Esophagus muscularis mucosa (tissue), 4 donors: Measurements from ENCODE around the gene HOXA4. TPM values are rescaled to one million over a fixed set of nuclear protein-coding genes. Genes with fewer than 3 reads are reported as not detected.

Experiments
- DNase-seq: peaks from one replicate; pipeline ENCODE4 v3.0.0-alpha.2; 2017; ENCODE audit errors: extremely low spot score
- H3K27ac ChIP-seq, 4 donors: fragments of 200-600 bp; sonication (generic); replicated peaks in 1 of 4; 1 replicate in 3 of 4; 2 replicates in 1 of 4; pipeline ENCODE4 v1.5.1; 2016 to 2019; ENCODE audit warnings: mild to moderate bottlenecking in 1 of 4
- H3K27me3 ChIP-seq, 4 donors: fragments of 200-600 bp; sonication (generic); one replicate each; pipeline versions ENCODE4 v1.5.1 to v1.6.0; 2016 to 2019
- H3K36me3 ChIP-seq, 4 donors: fragments of 200-600 bp; sonication (generic); one replicate each; pipeline ENCODE4 v1.5.1; 2016 to 2019
- H3K4me1 ChIP-seq, 4 donors: fragments of 200-600 bp; sonication (generic); one replicate each; pipeline ENCODE4 v1.5.1; 2016 to 2019
- H3K4me3 ChIP-seq, 4 donors: fragments of 200-600 bp; sonication (generic); 1 replicate in 2 of 4; 2 replicates in 2 of 4; pipeline ENCODE4 v1.5.1; 2016 to 2019; ENCODE audit warnings: mild to moderate bottlenecking in 4 of 4, moderate library complexity in 1 of 4
- H3K9me3 ChIP-seq, 4 donors: fragments of 200-600 bp; sonication (generic); 1 replicate in 3 of 4; 2 replicates in 1 of 4; pipeline ENCODE4 v1.5.1; 2016 to 2019
- EP300 ChIP-seq: sonication (generic); formaldehyde crosslinking; IDR thresholded peaks from one replicate; pipeline ENCODE4 v1.6.1; 2017; ENCODE audit warnings: antibody characterized with exemption
- POLR2A ChIP-seq: fragments of 450-650 bp; IDR thresholded peaks from one replicate; pipeline ENCODE4 v1.6.1; 2017; ENCODE audit warnings: antibody characterized with exemption, moderate library complexity, mild to moderate bottlenecking, low read depth
- POLR2AphosphoS5 ChIP-seq, 2 donors: sonication (generic); formaldehyde crosslinking; IDR thresholded peaks; one replicate each; pipeline ENCODE4 v1.6.1; 2017; ENCODE audit warnings: antibody characterized with exemption in 2 of 2
- WGBS: methylation state at CpG from one replicate; pipeline ENCODE4 v1.1.5; 2018; 5-methylcytosine and 5-hydroxymethylcytosine counted together
- intact Hi-C: fragments of 100-400 bp; cut with DNase I; formaldehyde crosslinking; loops from one replicate; pipeline ENCODE4 v1.15.1; 2023
- total RNA-seq, 4 donors: library from RNA; depleted of rRNA; stranded (reverse); fragments of >200 nt; gene quantifications; one replicate each; pipeline versions ENCODE4 v1.1.0 to v1.2.1, GENCODE V29; 2016
- TF ChIP-seq, protein P1 (sequence below), 3 experiments: fragments of 200-600 bp in 2 of 3; fragments of 450-650 bp in 1 of 3; sonication (generic) in 2 of 3; IDR thresholded peaks; one replicate each; pipeline ENCODE4 v1.5.1; 2017 to 2019; ENCODE audit warnings: antibody characterized with exemption in 3 of 3, mild to moderate bottlenecking in 2 of 3, moderate library complexity in 1 of 3

HOXA4 gene
- total RNA-seq, 4 donors from 2014 or later, result 12.5 to 26.8 (median 18.1) TPM

GRCh38 chr7:27165996-27166530 is 35.5 kb upstream of the HOXA4 start:
- Histone ChIP-seq H3K27ac (no peak overlapping the region), H3K27me3 (peaks cover 27 to 100% (median 95%) of the 10 kb centered on the region in 4 donors), H3K36me3 (no peaks in the 10 kb centered on the region), H3K9me3 (no peaks in the 10 kb centered on the region), H3K4me3 (peak overlapping the region in 1 of 4 donors; percentile 2), H3K4me1 (peaks cover 18 to 57% (median 48%) of the 10 kb centered on the region in 4 donors)
- intact Hi-C loops, result no loop called here
- no peak for DNase-seq
- TF ChIP-seq EP300, result no peak
- TF ChIP-seq POLR2A, result no peak
- TF ChIP-seq, protein P1, sequence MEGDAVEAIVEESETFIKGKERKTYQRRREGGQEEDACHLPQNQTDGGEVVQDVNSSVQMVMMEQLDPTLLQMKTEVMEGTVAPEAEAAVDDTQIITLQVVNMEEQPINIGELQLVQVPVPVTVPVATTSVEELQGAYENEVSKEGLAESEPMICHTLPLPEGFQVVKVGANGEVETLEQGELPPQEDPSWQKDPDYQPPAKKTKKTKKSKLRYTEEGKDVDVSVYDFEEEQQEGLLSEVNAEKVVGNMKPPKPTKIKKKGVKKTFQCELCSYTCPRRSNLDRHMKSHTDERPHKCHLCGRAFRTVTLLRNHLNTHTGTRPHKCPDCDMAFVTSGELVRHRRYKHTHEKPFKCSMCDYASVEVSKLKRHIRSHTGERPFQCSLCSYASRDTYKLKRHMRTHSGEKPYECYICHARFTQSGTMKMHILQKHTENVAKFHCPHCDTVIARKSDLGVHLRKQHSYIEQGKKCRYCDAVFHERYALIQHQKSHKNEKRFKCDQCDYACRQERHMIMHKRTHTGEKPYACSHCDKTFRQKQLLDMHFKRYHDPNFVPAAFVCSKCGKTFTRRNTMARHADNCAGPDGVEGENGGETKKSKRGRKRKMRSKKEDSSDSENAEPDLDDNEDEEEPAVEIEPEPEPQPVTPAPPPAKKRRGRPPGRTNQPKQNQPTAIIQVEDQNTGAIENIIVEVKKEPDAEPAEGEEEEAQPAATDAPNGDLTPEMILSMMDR (IDR thresholded peaks at IDR 0.05), result no peak
- no peak for TF ChIP-seq POLR2AphosphoS5 (IDR thresholded peaks at IDR 0.05)
- WGBS, result 12% methylated on average over 13 of the region's 46 CpGs

DNA sequence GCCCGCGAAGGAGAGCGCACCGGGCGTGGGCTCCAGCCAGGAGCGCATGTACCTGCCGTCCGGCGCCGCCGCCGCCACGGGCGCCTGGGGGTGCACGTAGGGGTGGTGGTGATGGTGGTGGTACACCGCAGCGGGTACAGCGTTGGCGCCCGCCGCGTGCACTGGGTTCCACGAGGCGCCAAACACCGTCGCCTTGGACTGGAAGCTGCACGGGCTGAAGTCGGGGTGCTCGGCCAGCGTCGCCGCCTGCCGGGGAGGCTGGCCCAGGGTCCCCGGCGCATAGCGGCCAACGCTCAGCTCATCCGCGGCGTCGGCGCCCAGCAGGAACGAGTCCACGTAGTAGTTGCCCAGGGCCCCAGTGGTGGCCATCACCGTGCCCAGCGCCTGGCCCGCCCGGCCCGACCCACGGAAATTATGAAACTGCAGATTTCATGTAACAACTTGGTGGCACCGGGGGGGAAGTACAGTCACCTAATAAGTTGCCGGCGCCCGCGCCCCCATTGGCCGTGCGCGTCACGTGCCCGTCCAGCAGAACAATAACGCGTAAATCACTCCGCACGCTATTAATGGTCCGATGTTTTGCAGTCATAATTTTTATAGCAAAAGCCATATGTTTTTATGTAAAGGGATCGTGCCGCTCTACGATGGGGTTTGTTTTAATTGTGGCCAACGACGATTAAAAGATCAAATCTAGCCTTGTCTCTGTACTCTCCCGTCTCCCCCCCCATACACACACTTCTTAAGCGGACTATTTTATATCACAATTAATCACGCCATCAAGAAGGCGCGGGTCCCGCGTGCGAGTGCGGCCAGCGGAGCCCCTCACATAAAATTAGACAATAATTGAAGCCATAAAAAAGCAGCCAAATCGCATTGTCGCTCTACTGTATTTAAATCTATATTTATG is 34.8 kb upstream of the HOXA4 start, which contains the start of gene HOXA9:
TSS of gene HOXA9 (minus strand) at position 449 of the 907 bp plus-strand sequence. CDS start at position 369, 80 bp downstream.
- Histone ChIP-seq H3K4me3 (peak within 1 kb of the TSS; percentile 21 to 31 (median 25)), H3K27me3 (peaks cover 27 to 100% (median 92%) of the 10 kb centered on the region in 4 donors), H3K36me3 (no peaks in the 10 kb centered on the region), H3K27ac (no peak within 1 kb of the TSS), H3K9me3 (no peaks in the 10 kb centered on the region), H3K4me1 (peaks cover 25 to 64% (median 55%) of the 10 kb centered on the region in 4 donors)
- intact Hi-C loops, result no loop called here
- no peak for DNase-seq
- TF ChIP-seq, protein P1 (IDR thresholded peaks at IDR 0.05), result no peak
- TF ChIP-seq EP300 (no peak), POLR2A (no peak), POLR2AphosphoS5 (IDR thresholded peaks at IDR 0.05) (no peak)
- 7% methylated on average over 37 of the region's 82 CpGs for WGBS

GRCh38 chr7:27164367-27165088 is 34.0 kb upstream of the HOXA4 start:
- TF ChIP-seq POLR2AphosphoS5 (IDR thresholded peaks at IDR 0.05) (no peak), POLR2A (no peak), EP300 (no peak)
- TF ChIP-seq, protein P1 (IDR thresholded peaks at IDR 0.05), result no peak
- intact Hi-C loops, result loop anchor here (5.0 kb wide), 1 partner anchor 797 kb away; no protein-coding TSS in a partner anchor
- no peaks in the 10 kb centered on the region for H3K9me3 ChIP-seq
- no peak for DNase-seq
- no peak overlapping the region for H3K27ac ChIP-seq
- peaks cover 18 to 100% (median 91%) of the 10 kb centered on the region in 4 donors for H3K27me3 ChIP-seq
- H3K4me1 ChIP-seq, result peaks cover 21 to 62% (median 51%) of the 10 kb centered on the region in 4 donors
- 15% methylated on average over 36 of the region's 47 CpGs for WGBS
- H3K4me3 ChIP-seq, result peak overlapping the region; percentile 21 to 31 (median 25)
- H3K36me3 ChIP-seq, result no peaks in the 10 kb centered on the region

- Histone ChIP-seq H3K9me3 (no peaks in the 10 kb centered on the region), H3K4me3 (peak overlapping the region in 1 of 4 donors; percentile 31), H3K36me3 (no peaks in the 10 kb centered on the region), H3K27ac (no peak overlapping the region), H3K4me1 (peaks cover 20 to 57% (median 48%) of the 10 kb centered on the region in 4 donors), H3K27me3 (peaks cover 17 to 100% (median 91%) of the 10 kb centered on the region in 4 donors)
- DNase-seq, result no peak
- 45% methylated on average over 12 of the region's 12 CpGs for WGBS
- no peak for TF ChIP-seq POLR2AphosphoS5 (IDR thresholded peaks at IDR 0.05)
- TF ChIP-seq, protein P1 (IDR thresholded peaks at IDR 0.05), result no peak
- TF ChIP-seq POLR2A, result no peak
- no peak for TF ChIP-seq EP300
- intact Hi-C loops, result loop anchor here (5.0 kb wide), 1 partner anchor 797 kb away; no protein-coding TSS in a partner anchor
Observed at GRCh38 chr7:27164045-27164366, 33.4 kb upstream of the HOXA4 start.
